HCT116 (cell line): ENCODE results near the gene NDUFAF4.

Experiments
- CBX3 ChIP-seq: IDR thresholded peaks from 2 replicates; pipeline ENCODE4 v1.6.1; 2012; ENCODE audit warnings: low read depth
- CEBPB ChIP-seq: IDR thresholded peaks from 2 replicates; pipeline ENCODE4 v1.6.1; 2012; ENCODE audit warnings: low read depth
- ELF1 ChIP-seq: IDR thresholded peaks from 2 replicates; pipeline ENCODE4 v1.6.1; 2012; ENCODE audit warnings: low read depth, borderline replicate concordance
- EZH2 ChIP-seq: fragments of 200-600 bp; sonication (generic); IDR thresholded peaks from 2 replicates; pipeline ENCODE4 v1.6.1; 2017; ENCODE audit warnings: antibody characterized with exemption, mixed run types
- MAX ChIP-seq: IDR thresholded peaks from 2 replicates; pipeline ENCODE4 v1.6.1; 2012
- POLR2A ChIP-seq: IDR thresholded peaks from 2 replicates; pipeline ENCODE4 v1.7.0; 2011; ENCODE audit warnings: borderline replicate concordance; ENCODE audit not compliant: insufficient read depth, insufficient read length; ENCODE audit errors: extremely low read depth
- REST ChIP-seq: IDR thresholded peaks from 2 replicates; pipeline ENCODE4 v1.6.1; 2012; ENCODE audit warnings: low read depth
- TCF7L2 ChIP-seq: IDR thresholded peaks from 2 replicates; pipeline ENCODE4 v1.7.0; 2011; ENCODE audit warnings: borderline replicate concordance, inconsistent platforms; ENCODE audit not compliant: insufficient read depth, insufficient read length; ENCODE audit errors: extremely low read depth
- ZFX ChIP-seq: fragments of 450-650 bp; IDR thresholded peaks from 2 replicates; pipeline ENCODE4 v1.6.1; 2017
- ZNF274 ChIP-seq: fragments of 200-500 bp; sonication (Bioruptor generic); IDR thresholded peaks from 2 replicates; pipeline ENCODE4 v1.6.1; 2014; ENCODE audit warnings: mild to moderate bottlenecking, low read depth, low read length, inconsistent platforms
- TF ChIP-seq, protein P1 (sequence below), 3 experiments: fragments of 200-600 bp in 1 of 3; sonication (generic) in 1 of 3; IDR thresholded peaks in 2 of 3; conservative IDR thresholded peaks in 1 of 3; 2 replicates each; pipeline ENCODE4 v1.5.1; 2012 to 2017; ENCODE audit warnings: low read depth in 2 of 3, low read length in 2 of 3, antibody characterized with exemption in 1 of 3, borderline replicate concordance in 1 of 3, control low read depth in 1 of 3, mild to moderate bottlenecking in 1 of 3, mixed read lengths in 1 of 3, mixed run types in 1 of 3, moderate library complexity in 1 of 3; ENCODE audit not compliant: insufficient read depth in 1 of 3

- TF ChIP-seq TCF7L2 = no peak
- TF ChIP-seq, protein P1, sequence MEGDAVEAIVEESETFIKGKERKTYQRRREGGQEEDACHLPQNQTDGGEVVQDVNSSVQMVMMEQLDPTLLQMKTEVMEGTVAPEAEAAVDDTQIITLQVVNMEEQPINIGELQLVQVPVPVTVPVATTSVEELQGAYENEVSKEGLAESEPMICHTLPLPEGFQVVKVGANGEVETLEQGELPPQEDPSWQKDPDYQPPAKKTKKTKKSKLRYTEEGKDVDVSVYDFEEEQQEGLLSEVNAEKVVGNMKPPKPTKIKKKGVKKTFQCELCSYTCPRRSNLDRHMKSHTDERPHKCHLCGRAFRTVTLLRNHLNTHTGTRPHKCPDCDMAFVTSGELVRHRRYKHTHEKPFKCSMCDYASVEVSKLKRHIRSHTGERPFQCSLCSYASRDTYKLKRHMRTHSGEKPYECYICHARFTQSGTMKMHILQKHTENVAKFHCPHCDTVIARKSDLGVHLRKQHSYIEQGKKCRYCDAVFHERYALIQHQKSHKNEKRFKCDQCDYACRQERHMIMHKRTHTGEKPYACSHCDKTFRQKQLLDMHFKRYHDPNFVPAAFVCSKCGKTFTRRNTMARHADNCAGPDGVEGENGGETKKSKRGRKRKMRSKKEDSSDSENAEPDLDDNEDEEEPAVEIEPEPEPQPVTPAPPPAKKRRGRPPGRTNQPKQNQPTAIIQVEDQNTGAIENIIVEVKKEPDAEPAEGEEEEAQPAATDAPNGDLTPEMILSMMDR (IDR thresholded peaks at IDR 0.05 in 2 of 3, conservative IDR thresholded peaks at IDR 0.05 in 1 of 3; ENCODE audit: borderline replicate concordance in 1 of 3, insufficient read depth in 1 of 3, low read depth in 2 of 3, low read length in 2 of 3) = no peak
- TF ChIP-seq EZH2 = no peak
- no peak for TF ChIP-seq POLR2A
- no peak for TF ChIP-seq ZFX
- no peak for TF ChIP-seq MAX
- no peak for TF ChIP-seq CEBPB
- no peak for TF ChIP-seq ELF1
- TF ChIP-seq CBX3 = no peak
- TF ChIP-seq ZNF274 = no peak
- no peak for TF ChIP-seq REST
These were observed 8.5 kb downstream of the NDUFAF4 start for GRCh38 chr6:96889146-96889545.
